ENCODE results near the gene NETO2. TPM values are rescaled to one million over a fixed set of nuclear protein-coding genes. Genes with fewer than 3 reads are reported as not detected.

The NETO2 gene
- total and polyA plus RNA-seq, 10 of the 15 experiments (the other 5 are each of a cell fraction or from before 2014, with no cell fraction given), result 8.5 to 53.1 (median 27.0) TPM

DNA sequence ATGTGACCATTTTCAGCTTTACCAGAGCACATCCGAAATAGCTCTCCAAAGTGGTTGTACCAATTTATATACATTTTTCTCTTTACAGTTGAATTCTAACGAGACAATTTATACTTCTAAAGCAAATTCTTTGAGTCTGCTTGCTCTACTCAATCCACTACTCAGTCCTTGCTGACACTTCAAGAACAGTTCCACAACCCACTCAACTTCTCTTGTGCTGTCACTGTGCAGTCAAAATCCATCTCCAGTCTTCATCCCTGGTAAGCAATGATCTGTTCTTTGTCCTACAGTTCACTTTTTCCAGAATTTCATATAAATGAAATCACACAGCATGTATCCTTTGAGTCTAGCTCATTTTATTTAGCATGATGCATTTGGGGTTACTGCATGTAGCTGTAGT is 30.6 kb downstream of the NETO2 start:
- intact Hi-C loops (cut with micrococcal nuclease; ENCODE audit: unreplicated experiment), result no loop called here
- POLR2A ChIA-PET, result interaction anchor here (0.6 to 1.0 kb wide), 5 partner anchors 18 to 1517 kb away, joined by 3 to 7 read pairs (median 3); no protein-coding TSS in a partner anchor

More for the DNA sequence above, 30.6 kb downstream of the NETO2 start:
- Histone ChIP-seq H3K36me3 (ENCODE audit: control insufficient read depth in 2 of 2, insufficient read depth in 2 of 2, low read length in 1 of 2) (peaks cover 0 to 1% of the 10 kb centered on the region in 2 experiments; a peak in 3 of 4 replicates), H3K9me3 (replicated peaks; ENCODE audit: control insufficient read depth, insufficient read depth, low read length) (no peaks in the 10 kb centered on the region), H3K27me3 (replicated peaks in 1 of 2; ENCODE audit: control insufficient read depth in 2 of 2, insufficient read depth in 2 of 2, low read length in 1 of 2) (no peaks in the 10 kb centered on the region), H3K27ac (ENCODE audit: control insufficient read depth, insufficient read depth) (no peak overlapping the region), H3K9ac (ENCODE audit: control insufficient read depth, insufficient read depth, low read length) (no peak overlapping the region), H3K4me2 (ENCODE audit: control insufficient read depth, insufficient read depth) (no peak overlapping the region), H4K20me1 (ENCODE audit: control insufficient read depth, insufficient read depth) (no peaks in the 10 kb centered on the region), H3K4me3 (no peak overlapping the region), H2AFZ (ENCODE audit: control insufficient read depth, low read depth, low read length) (no peak overlapping the region), H3K4me1 (ENCODE audit: control insufficient read depth, insufficient read depth, low read length) (no peaks in the 10 kb centered on the region; the same call in 1 of the 2 replicates), H3K79me2 (ENCODE audit: control insufficient read depth, insufficient read depth, low read length) (no peaks in the 10 kb centered on the region)
- in situ Hi-C loops (cut with MboI), result no loop called here
- ATAC-seq, result peak; percentile 35
- no peak for DNase-seq (ENCODE audit: low read depth, low spot score)
- ChIA-PET RAD21 (ENCODE audit: unreplicated experiment) (interaction anchor here (0.8 to 2.8 kb wide), 11 partner anchors 8 to 942 kb away, joined by 3 to 17 read pairs (median 7); no protein-coding TSS in a partner anchor), SMC1A (ENCODE audit: uncharacterized antibody, unreplicated experiment) (interaction anchor here (0.9 to 2.4 kb wide), 18 partner anchors 8 to 172 kb away, joined by 3 to 18 read pairs (median 4); no protein-coding TSS in a partner anchor), CTCF (interaction anchor here (0.7 to 2.1 kb wide), 12 partner anchors 9 to 1052 kb away, joined by 3 to 9 read pairs (median 4); partner anchors contain the start of gene NETO2)
- WGBS (ENCODE audit: insufficient coverage, insufficient replicate concordance, low lambda C conversion rate, missing lambda C conversion rate), result 74% methylated on average over 2 of the region's 2 CpGs
- TF ChIP-seq, protein P1, sequence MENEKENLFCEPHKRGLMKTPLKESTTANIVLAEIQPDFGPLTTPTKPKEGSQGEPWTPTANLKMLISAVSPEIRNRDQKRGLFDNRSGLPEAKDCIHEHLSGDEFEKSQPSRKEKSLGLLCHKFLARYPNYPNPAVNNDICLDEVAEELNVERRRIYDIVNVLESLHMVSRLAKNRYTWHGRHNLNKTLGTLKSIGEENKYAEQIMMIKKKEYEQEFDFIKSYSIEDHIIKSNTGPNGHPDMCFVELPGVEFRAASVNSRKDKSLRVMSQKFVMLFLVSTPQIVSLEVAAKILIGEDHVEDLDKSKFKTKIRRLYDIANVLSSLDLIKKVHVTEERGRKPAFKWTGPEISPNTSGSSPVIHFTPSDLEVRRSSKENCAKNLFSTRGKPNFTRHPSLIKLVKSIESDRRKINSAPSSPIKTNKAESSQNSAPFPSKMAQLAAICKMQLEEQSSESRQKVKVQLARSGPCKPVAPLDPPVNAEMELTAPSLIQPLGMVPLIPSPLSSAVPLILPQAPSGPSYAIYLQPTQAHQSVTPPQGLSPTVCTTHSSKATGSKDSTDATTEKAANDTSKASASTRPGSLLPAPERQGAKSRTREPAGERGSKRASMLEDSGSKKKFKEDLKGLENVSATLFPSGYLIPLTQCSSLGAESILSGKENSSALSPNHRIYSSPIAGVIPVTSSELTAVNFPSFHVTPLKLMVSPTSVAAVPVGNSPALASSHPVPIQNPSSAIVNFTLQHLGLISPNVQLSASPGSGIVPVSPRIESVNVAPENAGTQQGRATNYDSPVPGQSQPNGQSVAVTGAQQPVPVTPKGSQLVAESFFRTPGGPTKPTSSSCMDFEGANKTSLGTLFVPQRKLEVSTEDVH (IDR thresholded peaks at IDR 0.05; ENCODE audit: low read depth, partially characterized antibody), result no peak
- no peak for TF ChIP-seq CBFB (IDR thresholded peaks at IDR 0.05; ENCODE audit: low read depth)
- TF ChIP-seq, protein P2, sequence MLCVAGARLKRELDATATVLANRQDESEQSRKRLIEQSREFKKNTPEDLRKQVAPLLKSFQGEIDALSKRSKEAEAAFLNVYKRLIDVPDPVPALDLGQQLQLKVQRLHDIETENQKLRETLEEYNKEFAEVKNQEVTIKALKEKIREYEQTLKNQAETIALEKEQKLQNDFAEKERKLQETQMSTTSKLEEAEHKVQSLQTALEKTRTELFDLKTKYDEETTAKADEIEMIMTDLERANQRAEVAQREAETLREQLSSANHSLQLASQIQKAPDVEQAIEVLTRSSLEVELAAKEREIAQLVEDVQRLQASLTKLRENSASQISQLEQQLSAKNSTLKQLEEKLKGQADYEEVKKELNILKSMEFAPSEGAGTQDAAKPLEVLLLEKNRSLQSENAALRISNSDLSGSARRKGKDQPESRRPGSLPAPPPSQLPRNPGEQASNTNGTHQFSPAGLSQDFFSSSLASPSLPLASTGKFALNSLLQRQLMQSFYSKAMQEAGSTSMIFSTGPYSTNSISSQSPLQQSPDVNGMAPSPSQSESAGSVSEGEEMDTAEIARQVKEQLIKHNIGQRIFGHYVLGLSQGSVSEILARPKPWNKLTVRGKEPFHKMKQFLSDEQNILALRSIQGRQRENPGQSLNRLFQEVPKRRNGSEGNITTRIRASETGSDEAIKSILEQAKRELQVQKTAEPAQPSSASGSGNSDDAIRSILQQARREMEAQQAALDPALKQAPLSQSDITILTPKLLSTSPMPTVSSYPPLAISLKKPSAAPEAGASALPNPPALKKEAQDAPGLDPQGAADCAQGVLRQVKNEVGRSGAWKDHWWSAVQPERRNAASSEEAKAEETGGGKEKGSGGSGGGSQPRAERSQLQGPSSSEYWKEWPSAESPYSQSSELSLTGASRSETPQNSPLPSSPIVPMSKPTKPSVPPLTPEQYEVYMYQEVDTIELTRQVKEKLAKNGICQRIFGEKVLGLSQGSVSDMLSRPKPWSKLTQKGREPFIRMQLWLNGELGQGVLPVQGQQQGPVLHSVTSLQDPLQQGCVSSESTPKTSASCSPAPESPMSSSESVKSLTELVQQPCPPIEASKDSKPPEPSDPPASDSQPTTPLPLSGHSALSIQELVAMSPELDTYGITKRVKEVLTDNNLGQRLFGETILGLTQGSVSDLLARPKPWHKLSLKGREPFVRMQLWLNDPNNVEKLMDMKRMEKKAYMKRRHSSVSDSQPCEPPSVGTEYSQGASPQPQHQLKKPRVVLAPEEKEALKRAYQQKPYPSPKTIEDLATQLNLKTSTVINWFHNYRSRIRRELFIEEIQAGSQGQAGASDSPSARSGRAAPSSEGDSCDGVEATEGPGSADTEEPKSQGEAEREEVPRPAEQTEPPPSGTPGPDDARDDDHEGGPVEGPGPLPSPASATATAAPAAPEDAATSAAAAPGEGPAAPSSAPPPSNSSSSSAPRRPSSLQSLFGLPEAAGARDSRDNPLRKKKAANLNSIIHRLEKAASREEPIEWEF (IDR thresholded peaks at IDR 0.05; ENCODE audit: insufficient replicate concordance, low read depth, low read length), result no peak
- no peak for TF ChIP-seq CREM (IDR thresholded peaks at IDR 0.05; ENCODE audit: low read depth)
- TF ChIP-seq WRNIP1 (IDR thresholded peaks at IDR 0.05; ENCODE audit: borderline replicate concordance, low read depth, low read length), result no peak
- no peak for TF ChIP-seq CREB1 (IDR thresholded peaks at IDR 0.05; ENCODE audit: low read depth)
- no peak for TF ChIP-seq SPI1 (IDR thresholded peaks at IDR 0.05; ENCODE audit: borderline replicate concordance, insufficient read depth, low read depth, low read length)
- no peak for TF ChIP-seq NR2C1 (IDR thresholded peaks at IDR 0.05)
- TF ChIP-seq TARDBP (IDR thresholded peaks at IDR 0.05; ENCODE audit: borderline replicate concordance), result no peak
- no peak for FAIRE-seq
- no TSS peak for BruUV-seq (replicated peaks)

Measured in GM12878 (cell line).